Endometrial microvascular endothelial cells (primary cell): ENCODE data around the gene SLC50A1. TPM values are rescaled to one million over a fixed set of nuclear protein-coding genes. Genes with fewer than 3 reads are reported as not detected.
"Not testable (repeated sequence)": the region's sequence is repeated elsewhere in the genome, so short reads cannot be mapped to it uniquely, and the experiment has no call there.

Source experiments
- in situ Hi-C: cut with HindIII; loops from 2 replicates; pipeline ENCODE4 v1.10.0; 2017; ENCODE audit warnings: low sequenced_read_pairs, low pct_unique_long_range_greater_than_20kb; ENCODE audit errors: inconsistent ontology term
- total RNA-seq: library from RNA; depleted of rRNA; stranded (reverse); fragments of >200 nt; gene quantifications from one replicate; pipeline ENCODE4 v1.2.3, GENCODE V29; 2015; ENCODE audit errors: inconsistent ontology term

Gene SLC50A1
- total RNA-seq, 1 donor from 2014 or later: 47.1 TPM

DNA sequence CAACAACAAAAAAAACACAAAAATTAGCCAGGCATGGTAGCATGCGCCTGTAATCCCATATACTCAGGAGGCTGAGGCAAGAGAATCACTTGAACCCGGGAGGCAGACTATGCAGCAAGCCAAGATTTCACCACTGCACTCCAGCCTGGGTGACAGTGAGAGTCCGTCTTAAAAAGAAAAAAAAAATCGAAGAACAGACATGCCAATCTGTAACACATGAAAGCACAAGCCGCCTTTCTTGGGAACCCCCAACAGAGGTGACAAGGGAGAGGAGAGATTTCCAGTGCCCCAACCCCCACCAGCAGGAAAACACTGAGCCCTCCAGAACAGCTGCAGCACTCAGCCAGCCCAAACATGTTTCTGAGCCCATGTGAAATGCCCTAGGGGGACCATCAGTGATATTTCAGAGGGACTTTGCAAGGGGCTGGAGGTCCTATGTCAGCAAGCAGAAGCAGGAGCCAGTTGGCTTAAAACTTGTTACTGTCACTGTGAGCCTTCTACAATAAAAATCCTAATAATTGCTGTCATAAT, 22.1 kb upstream of the SLC50A1 start:
- in situ Hi-C loops: no loop called here

DNA sequence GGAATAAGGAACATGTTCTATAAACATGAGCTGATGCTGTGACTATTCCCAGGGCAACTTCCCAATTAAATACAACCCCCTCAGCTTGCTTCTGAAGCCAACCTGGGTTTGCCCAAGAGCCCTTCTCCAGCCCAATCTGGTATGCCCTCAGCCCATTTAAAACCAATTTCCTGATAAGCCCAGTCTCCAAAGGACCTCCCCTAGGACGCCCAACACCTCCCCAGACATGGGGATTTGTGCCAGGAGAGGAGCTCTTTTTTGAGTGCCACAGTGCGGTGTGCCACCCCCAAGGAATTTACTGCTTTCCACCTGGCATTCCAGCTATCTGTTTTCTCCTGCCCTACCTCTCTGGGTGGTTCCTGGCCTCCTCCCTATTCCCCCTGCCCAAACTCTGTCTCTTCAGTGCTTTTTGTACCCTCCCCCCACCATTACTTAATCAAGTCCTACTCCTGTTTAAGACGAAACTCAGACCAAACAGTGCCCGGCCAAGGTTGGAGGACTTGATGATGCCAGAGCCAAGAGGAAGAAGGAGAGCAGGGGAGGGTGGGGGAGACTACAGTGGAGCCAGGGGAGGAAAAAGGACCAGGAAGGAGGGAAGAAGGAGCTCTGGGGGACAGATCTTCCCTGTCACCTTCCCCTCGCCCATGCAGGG, 19.4 kb upstream of the SLC50A1 start:
- in situ Hi-C loops: no loop called here

DNA sequence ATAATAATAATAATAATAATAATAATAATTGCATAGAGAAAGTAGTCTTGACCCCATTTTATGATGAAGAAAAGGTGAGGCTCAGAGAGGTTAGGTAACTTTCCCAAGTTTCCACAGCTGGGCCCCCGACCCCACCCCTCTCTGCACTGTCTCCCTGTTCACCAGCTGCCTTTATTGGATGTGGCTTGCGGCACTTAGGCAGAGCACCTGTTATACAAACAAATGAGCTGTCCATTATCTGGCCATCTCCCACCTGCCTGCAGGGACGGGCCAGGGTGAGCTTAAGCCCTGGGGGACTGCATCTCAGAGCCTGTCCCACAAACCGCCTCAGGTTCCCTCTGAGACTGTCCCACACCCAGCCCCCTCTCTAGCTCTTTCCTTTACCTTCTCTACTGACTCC, 18.0 kb upstream of the SLC50A1 start:
- in situ Hi-C loops: no loop called here

DNA sequence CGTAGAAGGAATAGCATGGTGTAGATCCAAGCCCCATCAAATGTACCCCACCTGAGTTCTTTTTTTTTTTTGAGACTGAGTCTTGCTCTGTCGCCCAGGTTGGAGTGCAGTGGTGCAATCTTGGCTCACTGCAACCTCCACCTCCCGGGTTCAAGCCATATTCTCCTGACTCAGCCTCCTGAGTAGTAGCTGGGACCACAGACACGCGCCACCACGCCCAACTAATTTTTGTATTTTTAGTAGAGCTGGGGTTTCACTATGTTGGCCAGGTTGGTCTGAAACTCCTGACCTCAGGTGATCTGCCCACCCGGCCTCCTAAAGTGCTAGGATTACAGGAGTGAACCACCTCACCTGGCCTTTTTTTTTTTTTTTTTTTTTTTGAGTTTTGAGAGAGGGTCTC, 17.6 kb upstream of the SLC50A1 start:
- in situ Hi-C loops: not testable (repeated sequence)

DNA sequence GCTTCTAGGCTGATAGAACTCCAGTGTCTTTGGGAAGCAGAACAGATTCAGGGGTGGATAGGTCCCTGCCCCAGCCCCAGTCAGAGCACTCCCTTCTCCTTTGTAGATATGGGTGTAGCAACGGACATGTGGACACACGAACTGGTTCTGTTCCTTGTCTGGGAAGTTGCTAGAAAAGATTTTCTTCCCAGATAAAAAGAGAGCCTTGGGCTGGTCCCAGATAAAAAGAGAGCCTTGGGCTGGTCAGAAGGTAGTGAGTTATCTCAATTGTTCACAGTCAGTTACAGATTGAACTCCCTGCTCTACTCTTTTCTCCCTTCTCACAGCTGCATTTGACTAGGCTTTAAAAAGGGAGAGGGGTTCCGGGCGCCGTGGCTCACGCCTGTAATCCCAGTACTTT, 15.4 kb upstream of the SLC50A1 start:
- in situ Hi-C loops: no loop called here

DNA sequence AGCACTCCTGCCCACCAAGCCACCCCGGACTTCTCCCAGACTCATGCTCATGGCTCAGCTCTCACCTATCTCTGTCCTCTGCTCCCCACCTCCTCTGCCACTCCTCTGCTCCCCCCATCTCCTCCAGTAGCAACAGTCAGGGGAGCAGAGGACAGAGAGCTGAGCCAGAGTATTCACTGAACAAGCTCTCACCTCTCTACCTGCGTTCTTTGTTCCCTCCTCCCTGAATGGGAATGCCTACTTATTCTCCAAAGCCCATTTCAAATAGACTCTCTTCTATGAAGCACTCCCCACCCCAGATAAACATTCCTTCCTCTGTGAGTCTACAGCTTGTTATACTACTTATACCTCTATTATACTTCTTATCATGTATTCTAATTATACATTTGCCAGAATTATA, 14.4 kb upstream of the SLC50A1 start:
- in situ Hi-C loops: no loop called here

DNA sequence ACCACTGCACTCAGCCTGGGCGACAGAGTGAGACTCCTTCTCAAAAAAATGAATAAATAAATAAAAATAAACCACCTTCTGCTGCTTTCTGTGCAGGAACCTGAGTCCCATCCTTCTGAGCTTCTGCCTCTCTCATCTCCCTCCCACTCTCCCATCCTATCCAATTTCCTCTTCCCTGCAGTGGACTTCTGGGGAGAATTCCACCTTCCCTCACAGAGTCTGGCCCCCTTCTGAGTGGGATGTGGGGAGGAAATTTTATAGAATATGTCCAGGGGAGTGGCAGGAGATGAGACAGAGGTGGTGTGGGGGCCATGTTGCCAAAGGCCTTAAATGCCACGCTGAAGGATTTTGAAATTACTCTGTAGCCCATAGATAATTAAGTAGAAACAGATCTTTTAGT, 13.3 kb upstream of the SLC50A1 start:
- in situ Hi-C loops: no loop called here

DNA sequence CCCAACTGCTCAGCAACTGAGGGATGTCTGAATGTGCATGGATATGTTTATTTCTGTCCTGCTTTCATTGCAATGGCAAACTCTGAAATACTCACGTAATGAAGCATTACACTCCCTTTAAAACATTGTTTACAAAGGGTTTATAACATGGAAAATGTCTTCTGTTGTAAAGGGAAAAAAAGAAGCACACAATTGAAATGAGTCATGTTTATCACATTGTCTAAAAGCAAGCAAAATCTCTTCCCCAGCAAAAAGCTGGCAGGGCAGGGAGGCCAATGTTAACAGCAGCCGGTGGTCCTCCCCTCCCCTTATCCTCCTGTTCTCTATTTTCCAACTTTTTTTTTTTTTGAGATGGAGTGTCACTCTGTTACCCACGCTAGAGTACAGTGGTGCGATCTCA, 11.9 kb upstream of the SLC50A1 start:
- in situ Hi-C loops: no loop called here

DNA sequence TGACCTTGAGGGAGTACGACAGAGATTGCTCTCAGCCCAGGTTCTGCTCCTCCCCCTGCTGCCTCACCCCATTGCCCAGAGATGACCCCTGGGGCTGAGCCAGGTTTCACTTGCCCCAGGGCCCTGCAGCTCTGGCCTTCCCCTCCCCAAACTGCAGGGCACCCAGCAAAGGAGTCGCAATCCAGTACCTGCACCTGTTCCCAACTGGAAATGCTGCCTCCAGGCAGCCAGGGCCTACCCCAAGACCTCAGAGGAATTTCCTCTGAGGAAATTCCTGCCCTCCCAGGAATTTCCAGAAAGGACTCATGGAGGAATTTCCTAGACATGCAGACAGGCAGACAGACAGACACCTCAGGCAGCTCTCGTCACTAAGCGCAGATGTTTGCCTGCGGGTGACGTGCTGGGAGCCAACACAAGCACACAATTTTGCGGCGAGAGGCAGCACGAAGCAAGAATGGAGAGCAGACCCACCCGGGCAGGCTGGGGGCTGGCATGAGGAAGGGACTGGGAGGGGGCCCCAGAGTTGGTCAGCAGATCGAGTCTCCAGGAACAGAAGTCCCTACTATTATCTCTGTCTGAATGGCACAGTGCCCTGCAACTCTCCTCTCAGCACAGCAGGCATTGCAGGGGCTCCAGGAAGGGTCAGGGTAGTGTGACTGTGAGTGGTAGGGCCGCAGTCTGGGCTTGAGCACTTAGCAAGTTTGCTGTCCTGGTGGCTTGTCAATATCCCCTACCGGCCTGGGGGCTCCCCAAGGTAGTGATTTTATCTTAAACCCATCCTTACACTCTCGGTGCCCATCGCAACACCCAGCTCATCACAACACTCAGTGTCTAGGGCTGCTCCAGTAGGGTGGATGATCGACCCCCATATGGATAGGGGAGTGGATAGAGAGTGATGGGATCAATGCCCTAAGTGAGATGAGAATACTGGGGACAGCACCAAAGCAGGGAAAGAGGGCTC, 10.9 kb upstream of the SLC50A1 start:
- in situ Hi-C loops: no loop called here

DNA sequence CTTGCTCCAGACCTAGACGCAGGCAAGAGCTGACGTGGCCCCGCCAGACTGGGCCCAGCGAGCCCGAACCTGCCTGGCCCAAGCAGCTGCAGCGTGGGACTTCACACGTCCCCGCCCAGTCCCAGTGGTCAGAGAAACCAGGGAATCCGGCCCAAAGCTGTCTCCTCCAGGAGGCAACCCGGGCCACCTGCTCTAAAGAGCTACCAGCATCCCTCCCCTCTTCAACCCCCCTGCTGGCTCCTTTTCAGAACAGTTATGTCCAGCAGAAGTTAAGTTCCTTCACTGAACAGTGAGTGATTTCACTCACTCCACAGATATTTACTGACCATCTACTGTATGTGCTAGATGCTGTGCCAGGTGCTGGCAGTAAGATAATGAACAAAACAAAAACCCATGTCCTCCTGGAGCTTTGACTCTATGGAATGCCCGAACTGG, 10.1 kb upstream of the SLC50A1 start:
- in situ Hi-C loops: no loop called here

DNA sequence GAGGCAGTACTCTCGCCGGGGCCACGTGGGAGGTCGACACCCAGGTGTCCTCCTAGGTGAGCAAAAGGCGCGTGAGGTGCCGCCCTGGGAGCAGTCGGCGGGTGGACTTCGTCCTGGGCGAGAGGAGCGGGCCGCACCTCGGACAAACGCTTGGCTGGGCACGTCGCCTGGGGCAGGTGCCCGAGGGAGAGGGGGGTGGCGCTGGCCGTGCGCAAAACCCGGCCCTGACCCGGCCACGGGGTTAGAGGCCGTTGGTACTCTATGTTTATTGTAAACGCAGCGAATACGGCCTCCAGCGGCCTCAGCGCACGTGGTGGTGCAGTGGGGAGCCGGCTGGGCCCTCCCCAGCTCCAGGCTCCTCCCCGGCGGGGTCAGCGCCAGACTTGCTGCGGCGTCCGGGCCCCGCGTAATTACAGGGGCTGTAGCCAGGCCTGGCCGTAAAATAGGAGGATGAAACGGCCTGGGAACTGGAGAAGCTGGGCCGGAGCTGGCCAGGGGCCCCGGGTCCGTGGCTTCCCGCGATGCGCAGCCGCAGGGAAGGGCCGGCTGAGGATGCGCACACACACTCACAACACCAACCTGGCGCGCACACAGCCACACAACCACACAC, 9.6 kb upstream of the SLC50A1 start:
- in situ Hi-C loops: no loop called here

DNA sequence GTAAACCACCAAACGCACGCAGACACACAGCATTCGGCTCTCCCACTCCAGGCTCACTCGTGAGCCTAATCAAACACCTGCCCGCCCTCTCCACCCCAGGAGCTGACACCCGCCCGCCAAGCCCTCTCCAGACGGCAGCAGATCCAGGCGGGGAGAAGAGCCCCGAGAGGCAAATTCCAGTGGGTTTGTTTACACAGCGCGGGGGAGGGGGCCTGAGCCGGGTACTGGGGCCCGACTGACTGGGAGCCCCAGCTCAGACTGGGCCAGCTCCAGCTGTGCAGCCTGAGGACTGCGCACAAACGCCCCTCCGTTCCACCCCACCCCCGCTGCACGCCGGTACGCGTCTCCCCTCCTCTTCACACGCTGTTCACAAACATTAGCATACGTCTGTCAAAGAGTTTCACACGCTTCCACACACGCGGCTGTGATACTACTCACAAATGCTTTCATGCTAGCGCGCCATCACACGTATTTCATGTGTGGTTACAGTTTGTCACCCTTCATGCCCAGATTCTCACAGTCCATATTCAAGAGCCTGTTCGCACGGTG, 9.0 kb upstream of the SLC50A1 start:
- in situ Hi-C loops: no loop called here

DNA sequence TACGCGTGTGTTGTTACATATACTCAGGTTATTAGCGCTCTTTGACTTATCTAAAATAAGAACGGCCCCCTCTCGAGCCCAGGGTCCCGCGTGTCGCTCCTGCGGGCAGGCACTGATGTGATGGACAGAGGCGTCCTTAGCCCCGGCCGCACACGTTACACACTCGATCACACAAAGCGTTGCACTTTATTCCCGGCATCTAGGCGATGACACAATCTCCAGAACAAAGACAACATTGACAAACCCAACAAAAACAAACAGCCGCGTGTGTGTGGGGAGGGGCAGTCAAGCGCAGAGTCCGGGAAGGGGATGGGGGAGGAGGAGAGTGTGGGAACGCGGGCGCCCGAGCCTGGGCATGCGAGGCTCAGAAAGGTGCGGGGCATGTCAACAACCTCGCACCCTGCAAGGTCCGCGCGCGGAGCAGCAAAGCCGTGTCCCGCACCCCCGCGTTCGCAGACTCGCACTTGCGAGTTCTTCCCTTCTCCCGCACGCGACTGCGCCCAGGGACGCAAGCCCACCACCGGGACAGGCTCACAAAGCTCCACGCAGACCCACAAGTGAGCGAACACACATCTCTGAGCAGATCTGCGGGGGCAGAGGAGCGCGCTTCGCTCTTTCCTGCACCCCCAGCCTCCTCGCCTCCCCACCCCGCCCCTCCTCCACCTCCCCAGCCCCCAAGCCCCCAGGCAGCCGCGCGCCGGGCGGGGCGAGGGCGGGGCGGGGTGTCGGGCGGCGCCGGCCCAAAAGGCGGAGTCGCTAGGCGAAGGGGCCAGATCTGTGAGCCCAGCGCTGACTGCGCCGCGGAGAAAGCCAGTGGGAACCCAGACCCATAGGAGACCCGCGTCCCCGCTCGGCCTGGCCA, 8.3 kb upstream of the SLC50A1 start, which contains the start of gene EFNA1:
Gene EFNA1, plus strand, starts transcription at position 772 of the 862 bp plus-strand sequence. CDS start 102 bp downstream, outside the sequence.
- in situ Hi-C loops: no loop called here

DNA sequence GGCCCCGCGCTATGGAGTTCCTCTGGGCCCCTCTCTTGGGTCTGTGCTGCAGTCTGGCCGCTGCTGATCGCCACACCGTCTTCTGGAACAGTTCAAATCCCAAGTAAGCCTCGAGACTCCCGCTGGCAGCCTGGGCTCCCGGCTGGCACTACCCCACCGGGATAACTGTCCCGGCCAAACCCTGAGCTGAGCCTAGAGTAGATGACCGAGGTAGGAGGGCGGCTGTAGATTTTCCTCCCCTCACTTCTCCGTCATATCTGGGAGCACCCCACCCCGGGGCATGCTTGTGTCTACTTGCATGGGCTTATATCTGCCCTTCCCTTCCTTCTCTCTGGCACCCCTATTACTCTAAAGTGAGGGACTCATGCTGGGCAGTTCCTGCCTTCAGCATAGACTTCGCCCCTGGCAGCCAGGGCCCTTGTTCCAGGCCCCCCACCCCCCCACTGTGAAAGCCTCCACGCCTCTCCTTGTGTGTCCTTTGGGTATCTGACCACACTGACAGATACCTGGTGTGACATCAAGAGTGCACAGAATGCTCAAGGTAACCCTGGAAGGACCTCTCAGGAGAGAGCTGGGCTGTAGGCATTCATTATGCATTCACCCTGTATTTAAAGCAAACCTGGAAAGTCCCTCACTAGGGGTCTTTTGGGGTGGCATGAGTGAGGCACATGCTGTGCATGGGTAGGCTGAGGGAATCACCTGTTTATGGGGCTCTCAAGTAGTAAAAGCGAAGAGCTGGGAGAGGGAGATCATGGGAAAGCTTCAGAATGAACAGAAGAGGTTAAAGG, 7.5 kb upstream of the SLC50A1 start:
- in situ Hi-C loops: no loop called here

DNA sequence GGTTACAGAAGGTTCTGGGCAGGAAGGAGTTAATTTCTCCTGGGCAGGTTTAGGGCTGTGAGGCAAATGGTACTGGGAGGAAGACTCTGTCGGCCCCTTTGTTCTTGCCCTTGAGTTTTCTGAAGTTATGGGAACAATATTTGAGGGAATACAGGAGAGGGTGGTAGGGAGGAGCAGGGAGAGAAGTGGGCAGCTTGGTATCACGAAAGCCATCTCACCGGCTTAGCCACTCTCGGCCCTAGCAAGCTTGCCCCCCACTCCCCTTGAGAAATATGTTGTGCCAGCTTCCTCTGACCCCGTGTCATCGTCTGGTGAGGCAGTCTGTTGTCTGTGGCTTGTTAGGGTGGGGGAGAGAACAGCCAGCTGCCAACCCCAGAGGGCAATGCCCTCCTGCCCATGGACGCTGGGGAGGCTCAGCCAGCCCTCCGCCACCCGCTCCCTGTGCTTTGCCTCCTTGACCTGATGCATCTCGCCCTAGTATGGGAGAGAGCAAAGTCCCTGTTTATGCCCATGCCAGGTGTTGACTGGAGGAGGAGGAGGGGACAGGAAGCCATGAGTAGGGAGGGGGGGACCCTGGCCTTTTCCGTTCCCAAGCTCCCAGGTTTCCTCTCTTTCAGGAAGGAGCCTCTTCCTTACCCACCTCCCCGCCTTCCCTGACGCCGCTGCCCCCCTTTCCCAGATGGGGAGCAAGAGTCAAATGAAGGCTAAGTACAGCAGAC, 6.7 kb upstream of the SLC50A1 start:
- in situ Hi-C loops: no loop called here

DNA sequence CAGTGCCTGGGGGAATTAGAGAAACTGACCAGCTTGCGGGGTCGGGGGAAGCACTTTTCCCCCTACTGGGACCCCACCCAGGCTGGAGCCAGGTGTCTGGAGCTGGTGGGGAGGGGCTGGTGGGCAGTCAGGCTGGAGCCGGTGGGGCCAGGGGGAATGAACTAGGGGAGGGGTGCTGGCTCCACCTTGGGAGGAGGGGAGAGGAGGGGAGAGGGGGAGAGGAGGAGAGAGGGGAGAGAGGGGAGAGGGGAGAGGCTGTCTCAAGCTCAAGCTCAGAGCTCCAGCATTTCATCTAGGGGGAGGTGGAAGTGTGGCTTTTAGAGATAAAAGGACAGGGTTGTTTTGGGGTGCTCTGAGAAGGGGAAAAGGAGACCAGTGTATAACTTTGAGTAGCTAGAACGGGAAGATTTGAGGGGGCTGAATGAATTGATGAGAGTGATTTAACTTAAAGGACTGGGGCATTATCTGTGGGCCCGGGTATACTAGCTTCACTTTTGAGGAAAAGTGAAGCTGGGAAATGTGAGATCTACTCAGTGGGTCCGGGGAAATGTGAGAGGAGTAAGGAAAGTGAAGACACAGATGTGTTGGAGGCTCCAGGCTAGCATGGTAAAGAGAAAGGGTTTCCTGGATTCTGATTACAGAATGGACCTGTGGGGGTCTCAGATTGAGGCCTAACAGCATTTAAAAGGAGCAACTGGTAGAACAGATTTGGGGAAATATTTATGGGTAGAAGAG, 5.2 kb upstream of the SLC50A1 start:
- in situ Hi-C loops: no loop called here
